Esophagus squamous epithelium (tissue), 4 donors: ENCODE data around the gene SNX24.

Experiments
- POLR2A ChIP-seq, 4 donors: fragments of 450-650 bp; IDR thresholded peaks; one replicate each; pipeline ENCODE4 v1.6.1; 2017; ENCODE audit warnings: antibody characterized with exemption in 4 of 4, mild to moderate bottlenecking in 4 of 4, moderate library complexity in 3 of 4
- TF ChIP-seq, protein P1 (sequence below), 6 experiments: fragments of 450-650 bp in 4 of 6; fragments of 200-600 bp in 2 of 6; sonication (generic) in 2 of 6; IDR thresholded peaks; one replicate each; pipeline ENCODE4 v1.5.1; 2016 to 2019; ENCODE audit warnings: antibody characterized with exemption in 6 of 6, mild to moderate bottlenecking in 4 of 6, moderate library complexity in 4 of 6

DNA sequence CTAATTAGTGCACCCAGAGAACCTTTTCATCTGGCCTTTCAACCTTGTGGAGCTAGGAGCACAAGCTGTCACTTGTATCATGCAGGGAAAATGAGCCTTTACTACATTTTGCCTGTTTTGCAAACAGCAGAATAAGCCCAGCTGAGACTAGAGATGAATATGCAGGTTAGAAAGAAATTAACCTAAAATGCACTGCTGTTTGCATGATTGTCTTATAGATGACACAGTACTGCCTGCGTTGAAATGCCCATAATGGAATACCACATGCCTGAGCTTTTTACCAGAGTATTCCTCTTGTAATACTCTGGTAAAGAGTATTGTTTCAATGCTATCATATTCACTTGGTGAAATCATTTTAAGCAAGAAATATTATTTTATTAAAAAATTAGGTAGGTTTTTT, 90.7 kb downstream of the SNX24 start:
- TF ChIP-seq, protein P1, sequence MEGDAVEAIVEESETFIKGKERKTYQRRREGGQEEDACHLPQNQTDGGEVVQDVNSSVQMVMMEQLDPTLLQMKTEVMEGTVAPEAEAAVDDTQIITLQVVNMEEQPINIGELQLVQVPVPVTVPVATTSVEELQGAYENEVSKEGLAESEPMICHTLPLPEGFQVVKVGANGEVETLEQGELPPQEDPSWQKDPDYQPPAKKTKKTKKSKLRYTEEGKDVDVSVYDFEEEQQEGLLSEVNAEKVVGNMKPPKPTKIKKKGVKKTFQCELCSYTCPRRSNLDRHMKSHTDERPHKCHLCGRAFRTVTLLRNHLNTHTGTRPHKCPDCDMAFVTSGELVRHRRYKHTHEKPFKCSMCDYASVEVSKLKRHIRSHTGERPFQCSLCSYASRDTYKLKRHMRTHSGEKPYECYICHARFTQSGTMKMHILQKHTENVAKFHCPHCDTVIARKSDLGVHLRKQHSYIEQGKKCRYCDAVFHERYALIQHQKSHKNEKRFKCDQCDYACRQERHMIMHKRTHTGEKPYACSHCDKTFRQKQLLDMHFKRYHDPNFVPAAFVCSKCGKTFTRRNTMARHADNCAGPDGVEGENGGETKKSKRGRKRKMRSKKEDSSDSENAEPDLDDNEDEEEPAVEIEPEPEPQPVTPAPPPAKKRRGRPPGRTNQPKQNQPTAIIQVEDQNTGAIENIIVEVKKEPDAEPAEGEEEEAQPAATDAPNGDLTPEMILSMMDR (IDR thresholded peaks at IDR 0.05) = no peak
- TF ChIP-seq POLR2A (IDR thresholded peaks at IDR 0.05) = no peak
